Fibroblast of mammary gland (primary cell): ENCODE data around the gene BLTP3A.
"Not testable (repeated sequence)": the region's sequence is repeated elsewhere in the genome, so short reads cannot be mapped to it uniquely, and the experiment has no call there.

Experiments
- DNase-seq: peaks from one replicate; pipeline ENCODE4 v3.0.0-alpha.2; 2010; ENCODE audit warnings: low read depth
- H3K4me3 ChIP-seq: 2 replicates; pipeline ENCODE4 v1.5.1; 2011; ENCODE audit warnings: low read depth, mild to moderate bottlenecking, low read length, moderate library complexity; ENCODE audit not compliant: control insufficient read depth
- CTCF ChIP-seq: conservative IDR thresholded peaks from 2 replicates; pipeline ENCODE4 v1.5.1; 2011; ENCODE audit warnings: low read depth, low read length, inconsistent platforms; ENCODE audit not compliant: control insufficient read depth, insufficient read depth

Gene BLTP3A

GRCh38 chr6:34771727-34772126, 20.2 kb upstream of the BLTP3A start:
- no peak for TF ChIP-seq CTCF
- no peak overlapping the region for H3K4me3 ChIP-seq
- DNase-seq, result peak; percentile 57

GRCh38 chr6:34772940-34773339, 18.9 kb upstream of the BLTP3A start:
- no peak overlapping the region for H3K4me3 ChIP-seq
- no peak for DNase-seq
- no peak for TF ChIP-seq CTCF

- H3K4me3 ChIP-seq, result no peak overlapping the region
- no peak for TF ChIP-seq CTCF
- DNase-seq, result no peak
Observed at GRCh38 chr6:34773916-34774315, 18.0 kb upstream of the BLTP3A start.

- no peak overlapping the region for H3K4me3 ChIP-seq
- TF ChIP-seq CTCF, result no peak
- no peak for DNase-seq
Observed at GRCh38 chr6:34774967-34775366, 16.9 kb upstream of the BLTP3A start.

GRCh38 chr6:34785375-34785774, 6.5 kb upstream of the BLTP3A start:
- not testable (repeated sequence) for H3K4me3 ChIP-seq
- peak; percentile 11 for DNase-seq

GRCh38 chr6:34787152-34787551, 4.7 kb upstream of the BLTP3A start:
- not testable (repeated sequence) for H3K4me3 ChIP-seq, DNase-seq

GRCh38 chr6:34788111-34788510, 3.8 kb upstream of the BLTP3A start:
- no peak overlapping the region for H3K4me3 ChIP-seq
- DNase-seq, result no peak
- TF ChIP-seq CTCF, result no peak

- peak; percentile 30 for DNase-seq
- peak overlapping the region; percentile 86 for H3K4me3 ChIP-seq
- peak; percentile 10 for TF ChIP-seq CTCF
Observed at GRCh38 chr6:34791164-34791700, 651 bp upstream of the BLTP3A start.
